ENCODE results near the gene RAB28.

The RAB28 gene

GRCh38 chr4:13484749-13485221 is 645 bp upstream of the RAB28 start:
- Histone ChIP-seq H3K9me3 (ENCODE audit: insufficient read depth, low read depth, low read length) (no peaks in the 10 kb centered on the region), H3K23ac (ENCODE audit: low read length) (no peak overlapping the region), H3K4me1 (ENCODE audit: control insufficient read depth in 1 of 2, insufficient read depth in 2 of 2, low read length in 2 of 2) (peaks cover 3 to 6% of the 10 kb centered on the region in 2 experiments), H3K4me3 (ENCODE audit: low read depth, low read length) (peak overlapping the region; percentile 86), H3K79me1 (ENCODE audit: low read length) (peaks cover 7% of the 10 kb centered on the region), H3K36me3 (ENCODE audit: control insufficient read depth in 1 of 2, insufficient read depth in 2 of 2, low read length in 2 of 2) (no peaks in the 10 kb centered on the region), H3K79me2 (ENCODE audit: control insufficient read depth, insufficient read depth, low read length, poor library complexity) (peaks cover 3% of the 10 kb centered on the region), H2BK5ac (ENCODE audit: low read depth, low read length, poor library complexity) (no peak overlapping the region), H3K27me3 (ENCODE audit: insufficient read depth, low read length) (no peaks in the 10 kb centered on the region), H3K14ac (ENCODE audit: low read length) (peak overlapping the region; percentile 31), H2BK120ac (ENCODE audit: insufficient read depth, low read length, poor library complexity) (no peak overlapping the region), H2BK12ac (ENCODE audit: low read length) (no peak overlapping the region), H4K12ac (ENCODE audit: low read depth, low read length) (no peak overlapping the region), H3K4ac (ENCODE audit: low read depth, low read length) (no peak overlapping the region), H3K4me2 (ENCODE audit: low read length) (peak overlapping the region; percentile 77), H4K91ac (ENCODE audit: low read depth, low read length) (peak overlapping the region; percentile 7), H3K18ac (ENCODE audit: low read length) (no peak overlapping the region), H3K27ac (ENCODE audit: low read depth, low read length) (no peak overlapping the region), H4K8ac (ENCODE audit: low read depth, low read length) (peak overlapping the region; percentile 66), H2AK5ac (ENCODE audit: low read length) (no peak overlapping the region), H3K9ac (ENCODE audit: low read length) (peak overlapping the region; percentile 68), H2AFZ (ENCODE audit: insufficient read depth, low read length, poor library complexity) (peak overlapping the region; percentile 97)
- peak in 1 of 2 donors; percentile 62 for DNase-seq
- no CpG with 5 or more reads among the region's 23 CpGs for WGBS (ENCODE audit: extremely low coverage, insufficient coverage, insufficient read length)

GRCh38 chr4:13483768-13484121 is 395 bp downstream of the RAB28 start:
- no CpG with 5 or more reads among the region's 30 CpGs for WGBS (ENCODE audit: extremely low coverage, insufficient coverage, insufficient read length)
- peak overlapping the region; percentile 21 for H3K14ac ChIP-seq (ENCODE audit: low read length)
- no peaks in the 10 kb centered on the region for H3K9me3 ChIP-seq (ENCODE audit: insufficient read depth, low read depth, low read length)
- H2BK120ac ChIP-seq (ENCODE audit: insufficient read depth, low read length, poor library complexity) = no peak overlapping the region
- H3K79me1 ChIP-seq (ENCODE audit: low read length) = peaks cover 7% of the 10 kb centered on the region
- peak overlapping the region; percentile 83 for H3K9ac ChIP-seq (ENCODE audit: low read length)
- no peak overlapping the region for H2BK12ac ChIP-seq (ENCODE audit: low read length)
- peaks cover 3% of the 10 kb centered on the region for H3K79me2 ChIP-seq (ENCODE audit: control insufficient read depth, insufficient read depth, low read length, poor library complexity)
- peak overlapping the region; percentile 30 for H3K27ac ChIP-seq (ENCODE audit: low read depth, low read length)
- H3K4me2 ChIP-seq (ENCODE audit: low read length) = peak overlapping the region; percentile 91
- no peak overlapping the region for H2BK5ac ChIP-seq (ENCODE audit: low read depth, low read length, poor library complexity)
- peak; percentile 2 to 42 for DNase-seq
- peaks cover 3 to 6% of the 10 kb centered on the region in 2 experiments for H3K4me1 ChIP-seq (ENCODE audit: control insufficient read depth in 1 of 2, insufficient read depth in 2 of 2, low read length in 2 of 2)
- no peak overlapping the region for H3K4ac ChIP-seq (ENCODE audit: low read depth, low read length)
- no peaks in the 10 kb centered on the region for H3K27me3 ChIP-seq (ENCODE audit: insufficient read depth, low read length)
- peak overlapping the region; percentile 87 for H3K4me3 ChIP-seq (ENCODE audit: low read depth, low read length)
- H3K23ac ChIP-seq (ENCODE audit: low read length) = no peak overlapping the region
- H2AFZ ChIP-seq (ENCODE audit: insufficient read depth, low read length, poor library complexity) = peak overlapping the region; percentile 69
- H4K8ac ChIP-seq (ENCODE audit: low read depth, low read length) = peak overlapping the region; percentile 33
- no peak overlapping the region for H4K12ac ChIP-seq (ENCODE audit: low read depth, low read length)
- no peaks in the 10 kb centered on the region for H3K36me3 ChIP-seq (ENCODE audit: control insufficient read depth in 1 of 2, insufficient read depth in 2 of 2, low read length in 2 of 2)
- peak overlapping the region; percentile 3 for H3K18ac ChIP-seq (ENCODE audit: low read length)
- H2AK5ac ChIP-seq (ENCODE audit: low read length) = no peak overlapping the region
- peak overlapping the region; percentile 11 for H4K91ac ChIP-seq (ENCODE audit: low read depth, low read length)

GRCh38 chr4:13483136-13483767 is 888 bp downstream of the RAB28 start:
- Histone ChIP-seq H2AFZ (ENCODE audit: insufficient read depth, low read length, poor library complexity) (no peak overlapping the region), H3K27ac (ENCODE audit: low read depth, low read length) (no peak overlapping the region), H3K4me3 (ENCODE audit: low read depth, low read length) (peak overlapping the region; percentile 87), H3K36me3 (ENCODE audit: control insufficient read depth in 1 of 2, insufficient read depth in 2 of 2, low read length in 2 of 2) (no peaks in the 10 kb centered on the region), H3K9me3 (ENCODE audit: insufficient read depth, low read depth, low read length) (no peaks in the 10 kb centered on the region), H3K79me2 (ENCODE audit: control insufficient read depth, insufficient read depth, low read length, poor library complexity) (peaks cover 3% of the 10 kb centered on the region), H2BK5ac (ENCODE audit: low read depth, low read length, poor library complexity) (no peak overlapping the region), H3K4me1 (ENCODE audit: control insufficient read depth in 1 of 2, insufficient read depth in 2 of 2, low read length in 2 of 2) (peaks cover 3 to 6% of the 10 kb centered on the region in 2 experiments), H3K27me3 (ENCODE audit: insufficient read depth, low read length) (no peaks in the 10 kb centered on the region), H3K14ac (ENCODE audit: low read length) (no peak overlapping the region), H4K91ac (ENCODE audit: low read depth, low read length) (no peak overlapping the region), H3K9ac (ENCODE audit: low read length) (peak overlapping the region; percentile 83), H4K8ac (ENCODE audit: low read depth, low read length) (no peak overlapping the region), H3K79me1 (ENCODE audit: low read length) (peaks cover 7% of the 10 kb centered on the region), H2BK120ac (ENCODE audit: insufficient read depth, low read length, poor library complexity) (no peak overlapping the region), H4K12ac (ENCODE audit: low read depth, low read length) (no peak overlapping the region), H2AK5ac (ENCODE audit: low read length) (no peak overlapping the region), H3K23ac (ENCODE audit: low read length) (no peak overlapping the region), H3K4me2 (ENCODE audit: low read length) (peak overlapping the region; percentile 91), H3K18ac (ENCODE audit: low read length) (no peak overlapping the region), H3K4ac (ENCODE audit: low read depth, low read length) (peak overlapping the region; percentile 4), H2BK12ac (ENCODE audit: low read length) (no peak overlapping the region)
- peak in 1 of 2 donors; percentile 34 for DNase-seq
- WGBS (ENCODE audit: extremely low coverage, insufficient coverage, insufficient read length) = no CpG with 5 or more reads among the region's 17 CpGs

GRCh38 chr4:13481569-13481968 is 2.6 kb downstream of the RAB28 start:
- no CpG with 5 or more reads among the region's 1 CpG for WGBS (ENCODE audit: extremely low coverage, insufficient coverage, insufficient read length)
- no peak overlapping the region for H3K23ac ChIP-seq (ENCODE audit: low read length)

More at GRCh38 chr4:13481569-13481968, 2.6 kb downstream of the RAB28 start:
- Histone ChIP-seq H4K12ac (ENCODE audit: low read depth, low read length) (no peak overlapping the region), H3K79me2 (ENCODE audit: control insufficient read depth, insufficient read depth, low read length, poor library complexity) (peaks cover 3% of the 10 kb centered on the region), H3K36me3 (ENCODE audit: control insufficient read depth in 1 of 2, insufficient read depth in 2 of 2, low read length in 2 of 2) (no peaks in the 10 kb centered on the region), H3K4me1 (ENCODE audit: control insufficient read depth in 1 of 2, insufficient read depth in 2 of 2, low read length in 2 of 2) (peaks cover 3 to 6% of the 10 kb centered on the region in 2 experiments), H2AK5ac (ENCODE audit: low read length) (no peak overlapping the region), H3K18ac (ENCODE audit: low read length) (no peak overlapping the region), H3K4me3 (ENCODE audit: low read depth, low read length) (no peak overlapping the region), H3K4ac (ENCODE audit: low read depth, low read length) (no peak overlapping the region), H3K4me2 (ENCODE audit: low read length) (no peak overlapping the region), H3K27me3 (ENCODE audit: insufficient read depth, low read length) (no peaks in the 10 kb centered on the region), H3K79me1 (ENCODE audit: low read length) (peaks cover 7% of the 10 kb centered on the region), H3K9me3 (ENCODE audit: insufficient read depth, low read depth, low read length) (no peaks in the 10 kb centered on the region), H3K14ac (ENCODE audit: low read length) (no peak overlapping the region), H2BK5ac (ENCODE audit: low read depth, low read length, poor library complexity) (no peak overlapping the region), H2BK12ac (ENCODE audit: low read length) (no peak overlapping the region), H3K9ac (ENCODE audit: low read length) (no peak overlapping the region), H4K91ac (ENCODE audit: low read depth, low read length) (no peak overlapping the region), H2BK120ac (ENCODE audit: insufficient read depth, low read length, poor library complexity) (no peak overlapping the region), H4K8ac (ENCODE audit: low read depth, low read length) (no peak overlapping the region), H3K27ac (ENCODE audit: low read depth, low read length) (no peak overlapping the region), H2AFZ (ENCODE audit: insufficient read depth, low read length, poor library complexity) (no peak overlapping the region)
- DNase-seq = peak in 1 of 2 donors; percentile 22
